GM18499 (cell line): Measurements from ENCODE around the gene NANOS2.
"Not testable (repeated sequence)": the region's sequence is repeated elsewhere in the genome, so short reads cannot be mapped to it uniquely, and the experiment has no call there.

ENCODE experiments used
- ATAC-seq: cut with Tn5 transposase; IDR thresholded peaks from one replicate; pipeline ENCODE4 v1.9.1; 2021; ENCODE audit warnings: moderate number of reproducible peaks; ENCODE audit not compliant: insufficient read depth, unreplicated experiment

Gene NANOS2

GRCh38 chr19:45878043-45878794, 36.4 kb downstream of the NANOS2 start:
- ATAC-seq, result no peak

DNA sequence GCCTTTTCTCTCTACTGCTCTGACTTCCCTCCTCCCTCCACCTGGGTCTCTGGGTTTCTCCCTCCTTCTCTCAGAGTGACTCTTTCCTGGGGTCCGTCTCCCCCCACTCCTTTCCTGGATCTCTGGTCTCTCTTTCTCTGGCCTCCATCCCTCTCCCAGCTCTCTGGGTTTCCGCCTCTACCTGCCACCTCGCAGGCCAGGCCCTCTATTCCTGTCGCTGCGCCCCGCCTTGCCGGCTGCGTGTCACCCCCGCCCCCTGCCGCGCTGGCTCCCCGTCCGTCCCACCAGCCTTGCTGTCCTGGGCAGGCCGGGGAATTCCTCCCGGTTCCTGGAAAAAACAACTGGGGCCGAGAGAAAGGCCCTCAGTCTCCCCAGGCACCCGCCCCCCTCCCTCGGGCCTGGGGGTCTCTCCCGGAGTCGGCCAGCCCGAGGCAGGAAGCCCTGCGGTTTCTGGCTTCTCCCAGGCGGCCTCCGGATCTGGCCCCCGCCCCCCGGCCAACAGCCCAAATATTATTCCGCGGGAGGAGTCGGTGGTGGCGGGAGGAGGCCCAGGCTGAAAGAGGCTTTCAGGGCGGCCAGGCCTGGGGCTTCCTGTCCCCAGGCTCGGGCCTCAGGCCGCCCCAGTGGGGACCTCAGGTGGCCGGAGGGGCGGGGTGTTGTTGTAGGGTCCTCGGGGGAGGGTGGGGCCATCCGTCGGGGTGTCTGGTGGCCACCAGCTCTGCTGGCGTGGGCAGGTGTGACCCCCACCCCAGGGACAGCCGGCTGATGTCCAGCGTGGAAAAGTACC, 38.0 kb downstream of the NANOS2 start:
- ATAC-seq, result no peak

DNA sequence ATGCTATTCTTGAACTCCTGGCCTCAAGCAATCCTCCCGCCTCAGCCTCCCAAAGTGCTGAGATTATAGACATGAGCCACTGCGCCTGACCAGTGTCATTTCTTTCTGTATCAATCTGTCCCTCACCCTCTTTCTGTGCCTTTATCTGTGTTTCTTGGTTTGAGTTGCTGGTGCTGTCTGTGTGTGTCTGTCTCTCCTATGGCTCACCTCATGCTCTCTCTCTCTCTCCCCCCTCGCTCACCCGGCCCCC, 38.5 kb downstream of the NANOS2 start:
- ATAC-seq, result no peak

DNA sequence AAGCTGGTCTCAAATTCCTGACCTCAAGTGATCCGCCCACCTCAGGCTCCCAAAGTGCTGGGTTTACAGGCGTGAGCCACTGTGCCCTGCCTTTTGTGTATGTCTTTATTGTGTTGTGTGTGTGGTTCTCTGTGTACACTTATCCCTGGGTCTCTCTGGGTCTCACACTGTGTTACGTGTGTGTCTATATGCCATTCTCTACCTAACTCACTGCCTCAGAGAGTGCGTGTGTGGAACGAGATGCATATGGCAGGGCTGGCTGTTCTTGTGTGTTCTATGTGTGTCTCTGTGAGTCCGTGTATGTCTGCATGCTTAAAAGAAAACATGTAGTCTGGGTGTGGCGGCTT, 40.0 kb downstream of the NANOS2 start:
- no peak for ATAC-seq

DNA sequence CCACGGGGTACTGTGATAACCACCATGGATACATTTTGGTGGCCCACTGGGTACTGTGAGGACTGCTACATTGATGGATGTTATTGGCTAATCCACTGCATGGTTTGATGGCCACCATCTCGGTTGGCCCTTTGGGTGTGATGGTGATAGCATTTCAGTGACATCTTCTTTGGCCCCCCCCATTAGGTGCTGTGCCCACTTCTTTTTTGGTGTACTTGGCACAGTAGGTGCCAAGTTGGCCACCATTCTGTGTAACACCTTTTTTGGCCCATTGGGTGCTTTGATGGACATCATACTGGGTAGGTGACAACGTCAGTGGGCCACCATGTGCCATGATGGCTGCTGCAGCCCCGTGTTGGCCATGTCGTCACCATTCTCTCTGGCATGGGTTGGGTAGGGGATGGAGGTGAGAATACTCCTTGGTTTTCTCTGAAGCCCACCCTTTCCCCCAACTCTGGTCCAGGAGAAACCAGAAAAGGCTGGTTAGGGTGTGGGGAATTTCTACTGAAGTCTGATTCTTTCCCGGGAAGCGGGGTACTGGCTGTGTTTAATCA, 41.3 kb downstream of the NANOS2 start:
- ATAC-seq, result no peak

DNA sequence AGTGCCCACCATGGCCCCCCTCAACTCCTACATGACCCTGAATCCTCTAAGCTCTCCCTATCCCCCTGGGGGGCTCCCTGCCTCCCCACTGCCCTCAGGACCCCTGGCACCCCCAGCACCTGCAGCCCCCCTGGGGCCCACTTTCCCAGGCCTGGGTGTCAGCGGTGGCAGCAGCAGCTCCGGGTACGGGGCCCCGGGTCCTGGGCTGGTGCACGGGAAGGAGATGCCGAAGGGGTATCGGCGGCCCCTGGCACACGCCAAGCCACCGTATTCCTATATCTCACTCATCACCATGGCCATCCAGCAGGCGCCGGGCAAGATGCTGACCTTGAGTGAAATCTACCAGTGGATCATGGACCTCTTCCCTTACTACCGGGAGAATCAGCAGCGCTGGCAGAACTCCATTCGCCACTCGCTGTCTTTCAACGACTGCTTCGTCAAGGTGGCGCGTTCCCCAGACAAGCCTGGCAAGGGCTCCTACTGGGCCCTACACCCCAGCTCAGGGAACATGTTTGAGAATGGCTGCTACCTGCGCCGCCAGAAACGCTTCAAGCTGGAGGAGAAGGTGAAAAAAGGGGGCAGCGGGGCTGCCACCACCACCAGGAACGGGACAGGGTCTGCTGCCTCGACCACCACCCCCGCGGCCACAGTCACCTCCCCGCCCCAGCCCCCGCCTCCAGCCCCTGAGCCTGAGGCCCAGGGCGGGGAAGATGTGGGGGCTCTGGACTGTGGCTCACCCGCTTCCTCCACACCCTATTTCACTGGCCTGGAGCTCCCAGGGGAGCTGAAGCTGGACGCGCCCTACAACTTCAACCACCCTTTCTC, 42.3 kb downstream of the NANOS2 start:
- no peak for ATAC-seq

GRCh38 chr19:45870798-45871197, 43.8 kb downstream of the NANOS2 start:
- ATAC-seq, result no peak

GRCh38 chr19:45867241-45867640, 47.3 kb downstream of the NANOS2 start:
- not testable (repeated sequence) for ATAC-seq

GRCh38 chr19:45866400-45867176, 48.0 kb downstream of the NANOS2 start:
- no peak for ATAC-seq

DNA sequence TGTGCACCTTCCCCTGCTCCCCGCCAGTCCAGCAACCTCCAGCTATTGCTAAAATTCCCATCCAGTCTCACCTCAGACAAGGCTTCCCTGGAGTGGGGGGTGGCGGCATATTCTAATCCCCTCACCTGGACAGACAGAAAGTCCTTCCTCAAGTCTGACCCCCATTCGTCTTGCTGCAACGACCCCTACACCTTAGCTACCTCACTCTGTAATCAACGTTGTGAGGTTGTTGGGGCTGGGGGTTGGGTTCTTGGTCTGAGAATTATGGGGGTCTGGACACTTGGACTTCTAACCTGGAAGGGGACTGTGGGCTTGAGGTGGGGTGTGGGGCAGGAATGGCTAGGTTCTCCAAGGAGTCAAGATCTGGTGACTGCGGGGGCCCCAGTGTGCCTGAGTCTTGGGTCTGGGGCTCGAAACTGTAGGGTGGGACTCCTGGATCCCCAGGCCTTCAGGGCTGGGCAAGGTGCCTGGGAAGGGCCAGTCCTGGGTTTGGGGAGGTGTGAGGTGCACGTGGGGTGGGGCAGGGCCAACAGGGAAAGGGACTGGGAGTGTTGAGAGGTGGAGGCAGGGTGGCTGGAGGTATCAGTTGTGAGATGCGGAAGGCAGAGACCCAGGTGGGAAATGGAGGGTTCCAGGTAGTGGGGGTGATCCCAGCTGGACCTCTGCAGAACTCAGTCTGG, 49.2 kb downstream of the NANOS2 start:
- ATAC-seq, result no peak

GRCh38 chr19:45864629-45865082, 49.9 kb downstream of the NANOS2 start:
- ATAC-seq, result no peak

DNA sequence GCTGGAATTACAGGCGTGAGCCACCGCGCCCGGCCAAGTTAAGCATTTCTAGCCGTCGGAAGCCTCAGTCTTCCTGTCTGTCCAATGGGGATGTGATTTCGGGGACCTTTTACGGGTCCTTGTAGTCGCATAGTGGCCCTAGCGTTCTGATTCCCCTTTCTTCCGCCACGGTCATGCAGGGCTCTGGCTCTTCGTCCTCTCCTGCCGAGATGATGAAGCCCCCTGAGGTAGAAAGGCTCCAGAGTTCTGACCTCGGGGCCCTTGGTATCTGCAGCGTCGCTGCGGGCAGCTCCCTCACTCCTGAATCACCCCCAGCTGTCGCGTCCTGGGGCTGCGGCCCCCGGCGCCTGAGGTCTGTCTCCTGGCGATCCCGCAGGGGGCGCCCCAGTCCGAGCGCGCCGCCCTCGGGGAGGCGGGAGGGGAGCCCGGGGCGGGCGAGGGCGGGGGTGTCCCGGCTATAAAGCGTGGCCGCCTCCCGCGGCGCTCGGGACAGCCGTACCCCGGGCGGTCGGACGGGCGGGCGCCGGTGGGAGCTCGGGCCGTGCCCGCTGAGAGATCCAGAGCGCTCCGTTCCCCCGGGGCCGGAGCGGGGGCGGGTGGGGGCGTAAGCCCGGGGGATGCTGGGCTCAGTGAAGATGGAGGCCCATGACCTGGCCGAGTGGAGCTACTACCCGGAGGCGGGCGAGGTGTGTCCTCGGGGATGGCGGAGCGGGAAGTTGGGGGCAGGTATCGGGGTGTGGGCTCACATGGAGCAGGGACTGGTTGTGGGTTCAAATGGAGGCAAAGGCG, 50.5 kb downstream of the NANOS2 start, which contains the start of gene FOXA3:
TSS of gene FOXA3 (plus strand) at position 487 of the 789 bp plus-strand sequence. CDS start at position 618, 131 bp downstream.
- no peak for ATAC-seq

DNA sequence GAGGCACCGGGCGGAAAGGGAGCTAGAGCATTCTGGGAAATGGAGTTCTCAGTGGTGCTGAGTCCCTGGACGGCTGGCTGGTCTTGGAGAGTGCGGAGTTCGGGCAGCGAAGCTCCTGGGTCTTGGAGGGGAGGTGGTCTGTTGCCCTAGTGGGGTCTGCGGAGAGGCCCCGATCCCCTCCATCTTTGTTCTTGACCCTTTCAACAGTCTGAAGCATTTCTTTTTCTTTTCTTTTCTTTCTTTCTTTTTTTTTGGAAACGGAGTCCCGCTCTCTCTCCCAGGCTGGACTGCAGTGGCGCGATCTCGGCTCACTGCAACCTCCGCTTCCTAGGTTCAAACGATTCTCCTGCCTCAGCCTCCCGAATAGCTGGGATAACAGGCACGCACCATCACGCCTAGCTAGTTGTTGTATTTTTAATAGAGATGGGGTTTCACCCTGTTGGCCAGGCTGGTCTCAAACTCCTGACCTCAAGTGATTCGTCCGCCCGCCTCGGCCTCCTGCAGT, 51.2 kb downstream of the NANOS2 start:
- no peak for ATAC-seq
